HG02852 (cell line): ENCODE measurements around the gene TAS1R3.
A peak's percentile ranks its signal among the peaks of the same experiment; 100 is the strongest.

Source experiments
- ATAC-seq: cut with Tn5 transposase; IDR thresholded peaks from one replicate; pipeline ENCODE4 v1.9.1; 2021; ENCODE audit warnings: mild to moderate bottlenecking, moderate library complexity; ENCODE audit not compliant: unreplicated experiment

TAS1R3 gene

DNA sequence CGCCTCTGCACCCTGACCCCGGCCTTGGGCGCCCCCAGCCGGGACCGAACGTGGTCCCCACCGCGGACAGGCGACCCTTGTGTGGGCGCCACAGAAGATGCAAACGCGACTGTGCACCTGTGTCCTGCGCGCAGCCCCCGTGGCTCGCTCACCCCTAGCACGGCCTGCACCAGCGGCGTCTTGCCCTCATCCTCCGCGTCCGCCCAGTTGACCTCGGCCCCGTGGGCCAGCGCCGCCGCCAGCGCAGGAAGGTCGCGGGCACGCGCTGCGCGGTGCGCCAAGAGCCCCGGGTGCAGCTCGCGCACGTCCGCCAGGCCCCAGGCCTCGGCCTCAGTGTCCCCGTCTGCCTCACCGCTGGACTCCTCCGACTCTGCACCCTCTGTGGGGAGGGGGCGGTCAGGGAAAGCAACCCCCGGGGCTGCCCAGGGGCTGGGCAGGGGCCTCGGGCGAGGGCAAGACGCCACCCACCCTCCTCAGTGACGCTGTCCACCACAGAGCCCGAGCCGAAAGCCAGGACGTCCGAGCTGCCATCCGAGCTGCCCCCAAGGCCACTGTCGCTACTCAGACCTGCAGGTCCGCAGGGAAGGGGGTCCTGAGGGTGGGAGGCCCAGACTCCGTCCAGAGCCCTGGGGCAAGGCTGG is 36.7 kb upstream of the TAS1R3 start:
- no peak for ATAC-seq

DNA sequence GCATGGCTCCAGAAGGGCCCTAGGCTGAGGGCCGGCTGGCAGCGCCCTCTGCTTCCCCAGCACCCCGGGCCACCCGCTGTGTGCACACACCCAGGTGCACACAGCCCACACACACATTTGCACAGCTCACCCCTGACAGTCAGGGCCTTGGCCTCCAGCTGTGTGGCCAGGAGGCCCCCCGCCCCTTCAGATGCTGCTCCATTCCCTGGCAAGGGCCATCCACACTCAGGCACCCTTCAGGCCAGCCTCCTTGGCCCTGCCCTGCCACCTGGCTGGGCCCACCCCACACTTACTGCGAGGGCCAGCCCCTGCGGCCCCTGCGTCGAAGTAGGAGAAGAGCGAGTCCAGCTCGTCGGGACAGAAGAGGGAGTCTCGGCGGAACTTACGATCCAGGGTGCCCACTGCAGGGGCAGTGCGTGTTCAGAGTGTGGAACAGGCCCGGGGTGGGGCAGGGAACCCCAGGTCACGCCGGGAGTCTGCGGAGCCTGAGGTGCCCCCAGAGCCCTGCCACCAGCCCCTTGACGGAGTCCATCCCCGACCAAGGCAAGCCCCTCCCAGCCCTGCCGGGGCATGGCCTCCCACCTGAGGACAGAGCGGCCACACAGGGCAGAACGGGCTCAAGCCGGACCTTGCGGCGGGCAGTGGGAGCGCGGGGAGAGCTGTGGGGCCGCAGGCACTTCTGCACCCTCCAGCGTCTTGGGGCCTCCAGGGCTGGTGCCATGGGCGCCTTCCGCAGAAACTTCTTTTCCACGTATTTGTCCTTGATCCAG is 35.7 kb upstream of the TAS1R3 start:
- ATAC-seq: no peak

DNA sequence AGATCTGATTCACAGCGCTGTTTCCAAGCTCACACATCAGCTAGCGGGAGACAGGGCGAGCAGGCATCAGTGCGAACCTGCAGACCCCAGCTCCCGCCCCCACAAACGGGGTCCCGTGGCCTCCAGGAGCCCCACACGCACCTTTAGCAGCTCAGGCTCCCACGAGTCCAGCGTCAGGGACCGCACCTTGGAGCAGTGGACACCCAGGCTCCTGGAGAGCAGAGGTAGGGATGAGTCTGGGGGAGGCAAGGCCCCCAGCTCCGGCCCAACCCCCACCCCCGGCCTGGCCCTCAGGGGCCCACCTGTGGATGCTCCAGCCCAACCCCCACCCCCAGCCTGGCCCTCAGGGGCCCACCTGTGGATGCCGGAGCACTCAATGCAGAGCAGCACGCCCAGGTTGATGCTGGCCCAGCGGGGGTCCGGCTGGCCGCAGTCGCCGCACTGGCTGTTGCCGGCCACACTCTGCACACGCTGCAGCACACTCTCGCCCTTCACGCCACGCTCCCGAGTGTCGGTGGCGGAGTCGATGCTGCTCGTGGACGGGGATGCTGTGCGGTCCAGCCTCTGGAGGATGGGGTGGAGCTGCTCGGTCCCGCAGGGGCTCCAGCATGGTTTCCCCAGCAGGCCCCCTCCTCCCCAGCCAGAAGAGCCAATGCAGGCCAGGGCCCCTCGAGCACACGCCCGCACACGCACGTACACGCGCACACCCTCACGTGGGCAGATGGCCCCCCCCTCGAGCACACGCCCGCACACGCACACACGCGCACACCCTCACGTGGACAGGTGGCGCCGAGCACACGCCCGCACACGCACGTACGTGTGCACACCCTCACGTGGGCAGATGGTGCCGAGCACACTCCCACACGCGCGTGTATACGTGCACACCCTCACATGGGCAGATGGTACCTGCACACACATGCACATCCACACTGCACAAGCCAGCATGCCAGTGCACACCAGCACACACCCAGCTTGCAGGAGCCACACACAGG is 34.7 kb upstream of the TAS1R3 start:
- no peak for ATAC-seq

DNA sequence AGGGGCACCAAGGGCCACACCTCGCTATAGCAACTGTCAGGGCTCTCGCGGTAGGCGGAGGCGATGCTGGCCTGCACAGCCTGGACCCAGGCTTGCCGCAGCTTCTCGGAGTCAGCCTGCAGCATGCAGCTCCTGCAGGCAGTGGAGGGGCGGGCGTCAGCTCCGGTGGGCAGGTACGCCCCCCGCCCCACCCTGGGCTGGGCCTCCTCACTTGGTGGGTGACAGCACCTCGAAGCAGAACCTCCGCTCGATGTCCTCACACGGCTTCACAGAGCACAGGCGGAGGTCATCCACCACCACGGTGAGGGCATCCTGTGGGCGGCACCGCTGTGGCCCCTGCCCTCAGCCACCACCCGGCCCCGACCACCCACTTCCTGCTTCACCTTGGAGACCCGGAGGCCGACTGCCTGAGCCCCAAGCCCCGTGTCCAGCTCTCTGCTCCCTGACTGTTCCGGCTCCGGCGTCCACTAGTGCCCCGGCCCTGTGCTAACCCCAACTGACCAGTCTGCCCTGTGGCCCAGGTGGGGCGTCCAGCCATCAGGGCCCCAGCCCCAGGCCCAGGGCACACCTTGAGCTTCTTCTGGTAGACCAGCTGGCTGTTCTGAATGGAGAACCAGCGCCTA is 33.2 kb upstream of the TAS1R3 start:
- no peak for ATAC-seq

DNA sequence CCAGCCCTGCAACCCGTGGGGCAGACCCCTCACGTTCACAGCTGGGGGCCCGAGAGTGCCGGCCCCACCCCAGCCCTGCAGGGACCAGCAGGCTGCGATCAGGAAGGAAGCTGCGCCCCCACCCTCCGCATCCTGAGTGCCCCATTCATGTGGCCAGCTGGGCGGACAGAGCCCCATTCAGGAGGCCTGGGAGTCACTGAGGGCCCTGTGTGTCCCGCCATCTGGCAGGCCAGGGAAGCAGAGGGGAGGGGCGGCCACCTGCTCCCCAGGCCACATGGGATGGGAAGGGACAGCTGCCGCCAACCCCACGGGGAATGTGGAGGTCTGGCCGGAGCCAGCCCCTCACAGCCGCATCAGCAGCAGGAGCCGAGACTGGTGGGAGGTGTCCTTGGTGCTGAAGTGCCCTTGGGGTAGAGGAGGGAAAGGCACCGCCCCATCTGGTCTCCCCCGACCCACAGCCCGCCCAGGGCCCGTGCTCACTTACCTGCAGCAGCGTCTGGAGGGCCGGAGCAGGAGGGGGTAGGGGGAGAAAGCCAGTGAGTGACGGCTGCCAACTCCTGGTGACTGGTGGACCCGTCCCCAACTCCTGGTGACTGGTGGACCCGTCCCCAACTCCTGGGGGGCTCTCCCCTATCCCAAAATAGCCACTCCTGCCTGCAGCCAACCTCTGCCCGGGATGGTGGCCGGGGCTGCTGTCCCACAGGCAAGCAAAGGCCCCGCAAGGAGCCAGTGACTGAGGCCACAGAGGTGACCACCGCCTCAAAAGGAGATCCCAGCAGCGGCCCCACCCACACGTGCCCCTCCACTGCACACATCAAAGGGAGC is 32.0 kb upstream of the TAS1R3 start:
- no peak for ATAC-seq

DNA sequence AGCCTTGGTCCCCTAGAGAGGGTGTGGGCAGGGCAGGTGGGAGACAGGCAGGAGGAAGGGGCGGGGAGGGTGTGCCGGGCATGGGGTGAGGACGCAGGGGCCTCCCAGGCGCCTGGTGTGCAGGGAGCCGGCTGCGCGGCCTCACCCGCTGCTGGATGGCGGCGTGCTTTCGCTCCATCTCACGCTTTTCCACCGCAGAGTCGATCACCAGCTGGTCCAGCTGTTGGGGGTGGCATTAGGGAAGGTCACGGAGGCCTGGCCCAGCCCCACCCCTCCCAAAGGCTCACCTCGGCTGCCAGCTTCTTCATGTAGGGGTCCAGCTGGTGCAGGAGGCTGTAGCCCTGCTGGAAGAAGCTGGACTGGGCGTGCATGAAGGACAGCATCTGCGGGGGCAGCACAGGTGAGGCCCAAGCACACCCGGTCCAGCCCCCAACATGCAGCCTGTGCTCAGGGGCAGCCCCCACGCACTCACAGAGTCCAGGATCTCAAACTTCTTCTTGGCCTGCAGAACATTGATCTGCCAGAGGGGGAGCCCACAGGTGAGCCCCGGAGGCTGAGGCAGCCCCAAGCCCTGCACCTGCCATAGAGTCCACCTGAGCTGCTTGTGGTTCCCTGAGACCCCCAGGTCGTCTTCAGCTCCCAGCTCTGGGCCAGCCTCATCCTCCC is 31.3 kb upstream of the TAS1R3 start:
- ATAC-seq: no peak

DNA sequence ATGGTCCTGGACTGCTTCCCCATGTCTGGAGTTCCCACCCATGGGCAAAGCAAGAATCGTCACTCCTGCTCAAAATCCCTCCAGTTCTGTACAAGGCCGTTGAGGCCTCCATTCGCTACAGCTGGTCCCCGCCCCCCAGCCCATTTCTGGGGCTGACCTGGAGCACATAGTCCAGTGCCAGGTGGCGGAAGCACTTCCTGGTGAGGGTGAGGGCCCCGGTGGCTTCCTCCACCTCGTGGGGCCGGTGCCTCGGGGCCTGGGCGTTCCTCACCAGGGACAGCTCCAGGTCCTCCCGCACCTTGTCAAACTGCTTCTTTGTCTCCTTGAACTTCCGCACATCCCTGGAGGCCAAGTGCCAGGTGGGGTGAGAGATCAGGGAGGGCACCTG is 30.7 kb upstream of the TAS1R3 start:
- no peak for ATAC-seq

DNA sequence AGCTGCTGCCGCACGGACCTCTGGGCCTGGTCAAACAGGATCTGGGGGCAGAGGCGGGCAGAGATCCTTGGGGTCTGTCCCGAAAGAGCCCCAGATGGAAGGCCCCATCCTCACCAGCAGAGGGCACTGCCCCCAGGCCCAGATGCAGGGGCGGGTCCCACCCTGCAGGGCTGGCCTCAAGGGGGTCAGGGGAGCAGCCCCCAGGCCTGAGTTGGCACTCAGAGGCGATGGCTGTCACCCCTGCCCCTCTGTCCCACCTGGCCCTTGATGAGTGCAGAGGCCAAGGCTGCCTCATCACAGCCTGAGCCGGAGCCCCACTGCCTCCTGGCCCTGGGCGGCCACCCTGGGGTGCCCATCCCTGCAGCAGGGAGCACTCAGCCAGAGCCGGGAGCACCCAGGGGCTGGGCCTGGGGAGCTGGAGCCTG is 29.1 kb upstream of the TAS1R3 start:
- no peak for ATAC-seq

DNA sequence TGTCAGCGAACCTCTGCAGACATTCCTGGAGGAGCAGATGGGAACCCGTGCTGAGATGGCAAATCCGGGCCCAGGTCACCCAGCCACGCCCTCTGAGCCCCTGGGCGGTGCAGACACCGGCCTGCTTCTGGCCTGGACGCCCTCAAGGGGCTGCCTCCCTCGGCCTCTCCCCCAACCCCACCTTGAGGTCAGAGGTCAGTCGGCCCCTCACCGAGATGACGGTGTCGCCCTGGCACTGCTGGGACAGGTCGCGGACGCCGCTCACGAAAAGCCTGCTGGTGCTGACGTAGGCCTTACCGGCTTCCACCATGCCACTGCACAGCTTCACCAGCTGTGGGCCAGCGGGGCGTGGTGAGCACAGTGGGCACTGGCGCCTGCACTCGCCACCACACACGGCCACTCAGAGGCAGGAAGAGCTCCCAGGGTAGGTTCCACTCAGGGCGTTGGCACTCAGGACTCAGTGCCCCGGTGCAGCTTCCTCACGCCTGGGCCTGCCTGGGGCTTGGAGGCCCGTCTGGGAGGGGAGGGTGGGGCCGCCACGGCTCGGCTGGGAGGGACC is 28.1 kb upstream of the TAS1R3 start:
- ATAC-seq: no peak

DNA sequence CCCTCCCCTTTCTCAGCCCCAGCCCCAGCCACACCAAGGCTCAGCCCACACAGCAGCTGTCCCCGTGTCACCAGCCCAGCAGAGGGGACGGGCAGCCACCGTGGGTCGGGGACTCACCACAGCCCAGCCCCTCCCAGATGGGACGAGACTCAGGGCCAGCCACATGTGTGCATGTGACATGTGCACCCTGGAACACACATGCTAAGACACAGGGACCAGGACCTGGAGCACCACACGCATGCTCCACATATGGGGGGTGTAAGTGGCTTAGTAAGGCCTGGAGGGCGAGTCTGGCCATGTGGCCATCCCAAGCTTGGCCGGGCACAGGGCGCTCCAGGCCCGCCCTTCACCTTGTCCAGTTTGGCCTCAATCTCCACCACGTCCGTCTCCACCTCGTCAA is 27.3 kb upstream of the TAS1R3 start:
- ATAC-seq: no peak

DNA sequence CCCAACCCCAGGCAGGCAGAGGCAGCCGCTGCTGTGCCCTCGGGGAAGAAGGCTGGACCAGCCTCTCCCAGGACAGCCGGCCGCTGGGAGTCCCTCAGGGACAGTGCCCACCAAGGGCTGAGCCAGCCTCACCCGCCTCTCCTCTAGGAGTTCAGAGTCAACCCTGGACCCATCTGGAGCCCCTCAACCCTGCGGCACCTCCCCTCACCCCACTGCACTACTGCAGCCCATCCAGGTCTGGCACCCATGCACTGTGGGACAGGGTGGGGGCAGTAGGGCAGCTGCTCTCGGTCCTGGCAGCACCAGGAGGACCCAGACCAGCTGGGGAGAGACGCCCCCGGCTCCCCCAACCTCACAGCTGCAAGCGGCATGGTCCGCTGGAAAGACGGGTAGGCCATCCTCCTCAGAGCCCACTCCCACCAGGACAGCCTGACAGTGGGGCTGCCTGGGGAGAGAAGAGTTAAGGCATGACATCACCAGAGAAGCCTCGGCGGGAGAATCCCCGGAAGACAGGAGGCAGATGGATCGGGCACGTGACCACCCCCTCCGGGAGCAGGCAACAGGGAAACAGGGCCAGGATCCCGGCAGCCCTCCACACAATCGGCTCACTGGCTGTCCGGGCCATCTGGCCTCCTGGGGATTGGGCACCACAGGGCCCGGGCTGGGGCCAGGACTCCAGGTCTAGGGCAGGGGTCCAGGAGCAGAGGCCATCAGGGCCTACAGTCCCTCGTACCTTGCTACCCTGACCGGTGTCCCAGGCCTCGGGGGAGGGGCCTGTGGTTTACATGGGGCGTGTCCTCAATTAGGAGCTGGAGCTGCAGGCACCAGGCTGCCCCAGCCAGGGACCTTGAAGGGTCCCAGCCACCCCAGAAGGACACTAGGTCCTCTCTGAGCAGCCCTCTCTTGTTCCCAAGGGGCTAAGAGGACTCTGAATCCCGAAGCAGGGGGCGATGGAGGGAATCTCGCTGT is 26.5 kb upstream of the TAS1R3 start:
- no peak for ATAC-seq

DNA sequence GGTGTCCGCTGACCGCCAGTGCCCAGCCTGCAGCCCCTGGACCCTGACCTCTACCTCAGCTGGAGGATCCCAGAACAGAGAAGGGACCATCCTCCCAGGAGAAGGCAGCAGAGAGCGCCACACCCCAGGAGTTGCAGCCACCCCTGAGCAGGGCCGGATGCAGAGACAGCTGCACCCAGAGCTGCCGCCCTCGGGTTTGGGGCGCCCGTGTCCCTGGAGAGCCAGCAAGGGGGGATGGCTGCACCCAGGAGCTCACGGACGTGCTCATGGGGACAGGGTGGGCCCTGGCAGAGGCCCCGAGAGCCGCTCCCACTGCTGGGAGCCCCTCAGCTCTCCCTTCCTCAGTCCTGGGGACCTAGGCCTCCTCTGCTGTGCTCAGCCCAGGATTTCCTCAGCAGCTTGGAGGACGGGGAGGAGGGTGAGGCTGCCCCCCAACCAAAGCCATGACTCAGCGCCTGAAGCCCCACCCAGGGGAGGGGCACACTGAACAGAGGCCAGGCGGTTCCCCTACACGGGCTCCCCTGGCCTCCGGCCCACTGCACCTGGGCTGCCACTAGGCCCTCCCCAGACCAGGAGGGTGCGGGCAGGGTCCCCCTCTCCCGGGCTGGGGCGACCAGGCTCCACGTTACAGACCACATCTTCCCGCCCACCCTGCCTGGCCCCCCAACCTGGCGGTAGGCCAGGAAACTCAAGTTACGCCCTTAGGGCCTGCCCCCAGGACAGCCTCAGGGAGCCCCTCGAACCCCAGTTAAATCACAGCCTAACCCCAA is 25.6 kb upstream of the TAS1R3 start:
- ATAC-seq: no peak

DNA sequence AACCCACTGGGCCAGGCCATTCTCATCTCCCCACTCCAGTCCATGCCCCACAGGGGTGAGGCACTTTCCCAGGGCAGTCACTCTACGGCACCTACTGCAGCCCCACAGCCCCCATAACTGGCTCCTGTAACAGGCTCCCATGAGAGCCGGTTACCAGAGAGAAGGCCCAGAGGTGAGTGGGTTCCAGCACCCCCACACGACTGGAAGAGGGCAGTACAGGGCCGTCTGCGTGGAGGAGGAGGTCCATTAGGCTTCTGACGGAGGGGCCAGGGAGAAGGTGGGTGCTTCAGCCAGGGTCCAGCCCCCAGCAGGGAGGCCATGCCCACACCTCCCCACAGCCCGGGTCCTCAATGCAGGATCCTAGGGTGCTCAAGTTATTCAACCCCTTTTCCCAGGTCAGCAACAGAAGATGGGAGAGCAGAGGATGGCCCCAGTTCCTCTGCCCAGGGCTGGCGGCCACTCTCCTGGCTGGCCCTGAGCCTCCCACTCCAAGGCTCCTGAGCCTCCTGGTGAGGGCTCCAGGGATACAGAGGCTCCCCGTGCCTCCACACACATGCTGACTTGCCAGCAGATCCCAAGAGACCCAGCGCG is 24.9 kb upstream of the TAS1R3 start:
- ATAC-seq: no peak

DNA sequence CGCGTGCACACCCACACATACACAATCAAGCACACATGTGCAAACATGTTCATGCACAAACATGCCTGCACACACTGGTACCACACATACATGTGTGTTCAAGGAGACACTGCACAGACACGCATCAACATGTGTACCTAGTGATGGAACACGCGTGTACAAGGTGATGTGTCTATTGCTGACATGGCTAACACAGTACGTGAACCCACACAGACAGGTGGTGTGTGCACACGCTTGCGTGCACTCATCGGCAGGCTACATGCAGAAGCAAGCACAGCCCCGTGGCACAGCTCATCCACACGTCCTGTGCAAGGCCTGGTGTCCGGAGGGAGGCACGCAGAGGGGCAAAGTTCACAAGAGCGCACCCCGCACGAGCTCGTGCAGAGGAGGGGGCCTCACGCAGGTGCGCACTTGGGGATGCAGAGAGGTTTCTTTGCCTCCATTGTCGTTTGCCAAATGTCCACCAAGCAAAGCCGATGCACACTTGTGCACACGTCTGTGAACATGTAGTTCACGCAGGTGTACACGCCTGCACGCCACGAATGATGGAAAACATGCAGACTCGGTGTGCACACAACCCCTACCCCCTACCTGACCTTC is 24.3 kb upstream of the TAS1R3 start:
- no peak for ATAC-seq

DNA sequence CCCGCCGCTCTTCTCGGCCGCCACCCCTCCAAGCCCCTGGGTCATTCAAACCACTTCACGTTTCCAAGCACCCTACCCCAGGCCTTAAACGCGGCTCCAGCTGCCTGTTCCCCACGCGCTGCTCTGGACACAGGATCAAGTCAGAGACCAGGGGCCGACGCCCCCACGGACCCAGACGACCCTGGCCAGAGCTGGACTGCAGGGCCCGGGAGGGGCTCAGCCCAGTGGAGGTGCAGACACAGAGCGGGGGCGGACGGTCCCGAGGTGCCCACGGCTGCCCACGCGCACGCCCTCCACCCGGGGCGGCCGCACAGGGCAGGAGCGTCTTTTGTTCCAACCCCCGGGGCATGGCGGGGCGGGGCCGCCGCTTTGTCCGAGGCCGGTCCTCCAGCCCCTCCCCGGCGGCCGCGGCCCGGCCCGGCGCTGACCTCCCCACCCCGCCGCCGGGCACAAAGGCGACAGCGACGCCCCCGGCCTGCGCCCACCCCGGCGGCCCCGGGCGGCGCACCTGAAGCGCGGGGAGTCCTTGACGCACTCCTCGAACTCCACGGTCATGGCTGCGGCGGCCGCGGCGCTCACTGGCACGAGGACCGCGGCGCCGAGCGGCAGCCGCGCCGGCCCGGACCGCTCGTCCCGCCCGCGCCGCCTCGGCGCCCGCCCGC is 23.7 kb upstream of the TAS1R3 start:
- peak; percentile 2 for ATAC-seq
